ENCODE data around the gene TIRAP. TPM values are rescaled to one million over a fixed set of nuclear protein-coding genes. Genes with fewer than 3 reads are reported as not detected.

Gene TIRAP
- total and polyA plus RNA-seq, 2 donors (not counting 1 experiment from before 2014, with no cell fraction given), result 4.8 to 5.4 TPM

DNA sequence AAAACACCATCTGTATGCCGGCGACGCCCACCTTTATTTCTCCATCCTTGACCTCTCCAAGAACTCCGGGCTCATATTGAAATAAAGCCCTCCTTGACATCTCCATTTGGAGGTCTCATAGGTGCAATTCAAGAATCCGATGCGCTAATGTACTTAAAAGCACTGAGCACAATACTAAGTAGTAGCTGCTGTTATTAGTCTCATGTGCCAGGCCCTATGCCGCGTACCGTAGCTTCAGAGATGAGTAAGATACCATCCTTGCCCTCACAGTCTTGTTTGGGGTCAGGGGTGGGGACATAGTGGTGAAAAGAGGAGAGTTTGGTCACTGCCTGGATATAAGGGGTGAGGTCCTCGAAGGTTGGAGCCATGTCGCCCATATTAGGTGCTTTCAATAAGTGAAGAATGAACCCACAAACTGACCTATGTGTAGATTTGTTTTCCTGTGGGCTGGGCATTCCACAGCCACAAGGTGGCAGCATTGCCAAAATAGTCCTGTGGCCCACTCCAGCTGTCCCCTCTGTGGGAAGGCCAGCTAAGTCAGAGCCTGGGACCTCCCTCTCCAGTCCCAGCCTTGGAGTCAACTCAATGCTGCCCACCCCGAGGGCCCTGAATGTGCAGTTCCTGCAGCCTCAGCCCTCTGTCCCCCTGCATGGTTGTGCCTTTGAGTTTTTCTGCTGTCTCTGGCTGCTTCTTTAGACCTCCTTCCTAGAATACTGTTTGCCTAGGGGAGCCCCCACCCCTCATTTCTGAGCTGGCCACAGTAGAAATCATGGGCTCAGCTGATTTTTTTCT, 27.5 kb downstream of the TIRAP start:
- no peak overlapping the region for H3K4me2 ChIP-seq (ENCODE audit: extremely low read depth, insufficient read depth, low read length)
- TF ChIP-seq, protein P1, sequence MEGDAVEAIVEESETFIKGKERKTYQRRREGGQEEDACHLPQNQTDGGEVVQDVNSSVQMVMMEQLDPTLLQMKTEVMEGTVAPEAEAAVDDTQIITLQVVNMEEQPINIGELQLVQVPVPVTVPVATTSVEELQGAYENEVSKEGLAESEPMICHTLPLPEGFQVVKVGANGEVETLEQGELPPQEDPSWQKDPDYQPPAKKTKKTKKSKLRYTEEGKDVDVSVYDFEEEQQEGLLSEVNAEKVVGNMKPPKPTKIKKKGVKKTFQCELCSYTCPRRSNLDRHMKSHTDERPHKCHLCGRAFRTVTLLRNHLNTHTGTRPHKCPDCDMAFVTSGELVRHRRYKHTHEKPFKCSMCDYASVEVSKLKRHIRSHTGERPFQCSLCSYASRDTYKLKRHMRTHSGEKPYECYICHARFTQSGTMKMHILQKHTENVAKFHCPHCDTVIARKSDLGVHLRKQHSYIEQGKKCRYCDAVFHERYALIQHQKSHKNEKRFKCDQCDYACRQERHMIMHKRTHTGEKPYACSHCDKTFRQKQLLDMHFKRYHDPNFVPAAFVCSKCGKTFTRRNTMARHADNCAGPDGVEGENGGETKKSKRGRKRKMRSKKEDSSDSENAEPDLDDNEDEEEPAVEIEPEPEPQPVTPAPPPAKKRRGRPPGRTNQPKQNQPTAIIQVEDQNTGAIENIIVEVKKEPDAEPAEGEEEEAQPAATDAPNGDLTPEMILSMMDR (conservative IDR thresholded peaks at IDR 0.05 in 1 of 2, IDR thresholded peaks at IDR 0.05 in 1 of 2; ENCODE audit: low read depth in 1 of 2, low read length in 2 of 2), result peak; percentile 90 to 95
- TF ChIP-seq EZH2 (IDR thresholded peaks at IDR 0.05; ENCODE audit: low read length, missing control alignments), result no peak
- peak; percentile 58 to 77 for DNase-seq (ENCODE audit: low read depth in 2 of 2)
- H3K9ac ChIP-seq (ENCODE audit: insufficient read depth, low read length), result no peak overlapping the region
- H3K27ac ChIP-seq (ENCODE audit: insufficient read depth, low read length), result no peak overlapping the region
- no peaks in the 10 kb centered on the region for H3K4me1 ChIP-seq (ENCODE audit: control insufficient read depth, extremely low read depth, insufficient read depth, low read length)
- no peaks in the 10 kb centered on the region for H3K9me3 ChIP-seq (ENCODE audit: control insufficient read depth, insufficient read depth, low read depth, low read length)
- H3K27me3 ChIP-seq (ENCODE audit: control insufficient read depth, insufficient read depth, low read length), result no peaks in the 10 kb centered on the region
- no peaks in the 10 kb centered on the region for H3K79me2 ChIP-seq (ENCODE audit: control insufficient read depth, insufficient read depth, low read length)
- peaks cover 3% of the 10 kb centered on the region for H3K36me3 ChIP-seq (ENCODE audit: control insufficient read depth, insufficient read depth, low read length)
- H4K20me1 ChIP-seq (ENCODE audit: control insufficient read depth, extremely low read depth, insufficient read depth, low read length), result no peaks in the 10 kb centered on the region
- no peak overlapping the region for H2AFZ ChIP-seq (ENCODE audit: low read length)
- H3K4me3 ChIP-seq (replicated peaks in 1 of 4; ENCODE audit: control extremely low read depth in 1 of 4, insufficient read depth in 1 of 4, low read depth in 3 of 4, low read length in 4 of 4), result no peak overlapping the region

DNA sequence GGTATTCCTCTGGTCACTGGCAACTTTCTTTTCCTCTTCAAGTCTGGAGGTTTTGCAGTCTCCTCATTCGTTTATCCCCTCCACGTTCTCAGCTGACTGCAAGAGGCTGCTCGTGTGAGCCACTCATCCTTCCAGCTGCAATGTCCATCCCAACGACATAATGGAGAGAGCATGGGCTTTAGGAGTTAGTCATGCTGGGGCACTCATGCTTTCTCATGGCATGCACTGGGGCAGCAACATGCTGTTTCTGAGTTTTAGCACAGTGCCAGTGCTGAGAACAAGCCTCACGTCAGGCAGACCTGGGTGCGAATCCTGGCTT, 28.1 kb downstream of the TIRAP start:
- no peak overlapping the region for H3K4me2 ChIP-seq (ENCODE audit: extremely low read depth, insufficient read depth, low read length)
- H3K36me3 ChIP-seq (ENCODE audit: control insufficient read depth, insufficient read depth, low read length), result peaks cover 3% of the 10 kb centered on the region
- no peaks in the 10 kb centered on the region for H3K9me3 ChIP-seq (ENCODE audit: control insufficient read depth, insufficient read depth, low read depth, low read length)
- no peaks in the 10 kb centered on the region for H3K79me2 ChIP-seq (ENCODE audit: control insufficient read depth, insufficient read depth, low read length)
- H3K4me1 ChIP-seq (ENCODE audit: control insufficient read depth, extremely low read depth, insufficient read depth, low read length), result no peaks in the 10 kb centered on the region
- no peaks in the 10 kb centered on the region for H4K20me1 ChIP-seq (ENCODE audit: control insufficient read depth, extremely low read depth, insufficient read depth, low read length)
- no peak overlapping the region for H2AFZ ChIP-seq (ENCODE audit: low read length)
- DNase-seq (ENCODE audit: low read depth in 2 of 2), result peak in 1 of 2 donors; percentile 9
- no peak for TF ChIP-seq EZH2 (IDR thresholded peaks at IDR 0.05; ENCODE audit: low read length, missing control alignments)
- TF ChIP-seq, protein P1 (conservative IDR thresholded peaks at IDR 0.05 in 1 of 2, IDR thresholded peaks at IDR 0.05 in 1 of 2; ENCODE audit: low read depth in 1 of 2, low read length in 2 of 2), result no peak
- no peak overlapping the region for H3K27ac ChIP-seq (ENCODE audit: insufficient read depth, low read length)
- H3K9ac ChIP-seq (ENCODE audit: insufficient read depth, low read length), result no peak overlapping the region
- H3K27me3 ChIP-seq (ENCODE audit: control insufficient read depth, insufficient read depth, low read length), result no peaks in the 10 kb centered on the region
- no peak overlapping the region for H3K4me3 ChIP-seq (replicated peaks in 1 of 4; ENCODE audit: control extremely low read depth in 1 of 4, insufficient read depth in 1 of 4, low read depth in 3 of 4, low read length in 4 of 4)

GRCh38 chr11:126311401-126312291, 28.8 kb downstream of the TIRAP start:
- Histone ChIP-seq H3K9me3 (ENCODE audit: control insufficient read depth, insufficient read depth, low read depth, low read length) (no peaks in the 10 kb centered on the region), H3K9ac (ENCODE audit: insufficient read depth, low read length) (no peak overlapping the region), H3K79me2 (ENCODE audit: control insufficient read depth, insufficient read depth, low read length) (no peaks in the 10 kb centered on the region), H4K20me1 (ENCODE audit: control insufficient read depth, extremely low read depth, insufficient read depth, low read length) (no peaks in the 10 kb centered on the region), H2AFZ (ENCODE audit: low read length) (no peak overlapping the region), H3K27ac (ENCODE audit: insufficient read depth, low read length) (no peak overlapping the region), H3K4me1 (ENCODE audit: control insufficient read depth, extremely low read depth, insufficient read depth, low read length) (no peaks in the 10 kb centered on the region), H3K4me2 (ENCODE audit: extremely low read depth, insufficient read depth, low read length) (no peak overlapping the region), H3K36me3 (ENCODE audit: control insufficient read depth, insufficient read depth, low read length) (peaks cover 3% of the 10 kb centered on the region), H3K27me3 (ENCODE audit: control insufficient read depth, insufficient read depth, low read length) (no peaks in the 10 kb centered on the region), H3K4me3 (replicated peaks in 1 of 4; ENCODE audit: control extremely low read depth in 1 of 4, insufficient read depth in 1 of 4, low read depth in 3 of 4, low read length in 4 of 4) (no peak overlapping the region)
- TF ChIP-seq, protein P1 (conservative IDR thresholded peaks at IDR 0.05 in 1 of 2, IDR thresholded peaks at IDR 0.05 in 1 of 2; ENCODE audit: low read depth in 1 of 2, low read length in 2 of 2), result no peak
- no peak for TF ChIP-seq EZH2 (IDR thresholded peaks at IDR 0.05; ENCODE audit: low read length, missing control alignments)
- DNase-seq (ENCODE audit: low read depth in 2 of 2), result no peak

Measured in fibroblast of lung (primary cell).